Gastroesophageal sphincter (tissue), 4 donors: Measurements from ENCODE around the gene IFNGR2. TPM values are rescaled to one million over a fixed set of nuclear protein-coding genes. Genes with fewer than 3 reads are reported as not detected.
"Not testable (repeated sequence)": the region's sequence is repeated elsewhere in the genome, so short reads cannot be mapped to it uniquely, and the experiment has no call there.

Source experiments
- ATAC-seq: fragments of 150-250 bp; one replicate; pipeline ENCODE4 v1.9.1; 2016; ENCODE audit warnings: mild to moderate bottlenecking, moderate library complexity
- H3K27ac ChIP-seq, 4 donors: fragments of 200-600 bp; sonication (generic) in 3 of 4; 1 replicate in 3 of 4; 2 replicates in 1 of 4; pipeline ENCODE4 v1.5.1; 2016 to 2019
- H3K27me3 ChIP-seq: fragments of 200-600 bp; sonication (generic); one replicate; pipeline ENCODE4 v1.5.1; 2019
- H3K36me3 ChIP-seq, 2 donors: fragments of 200-600 bp; sonication (generic); one replicate each; pipeline ENCODE4 v1.5.1; 2019; ENCODE audit warnings: control low read depth in 1 of 2
- H3K4me1 ChIP-seq, 3 donors: fragments of 200-600 bp; sonication (generic); 1 replicate in 2 of 3; 2 replicates in 1 of 3; pipeline ENCODE4 v1.5.1; 2016 to 2019; ENCODE audit warnings: control low read depth in 2 of 3
- H3K4me3 ChIP-seq, 2 donors: fragments of 200-600 bp; sonication (generic); one replicate each; pipeline ENCODE4 v1.5.1; 2019; ENCODE audit warnings: mild to moderate bottlenecking in 1 of 2, moderate library complexity in 1 of 2
- H3K9me3 ChIP-seq, 3 donors: fragments of 200-600 bp; sonication (generic); one replicate each; pipeline ENCODE4 v1.5.1; 2017 to 2019; ENCODE audit warnings: control low read depth in 2 of 3
- EP300 ChIP-seq: sonication (generic); formaldehyde crosslinking; IDR thresholded peaks from one replicate; pipeline ENCODE4 v1.6.1; 2017; ENCODE audit warnings: antibody characterized with exemption, mild to moderate bottlenecking
- POLR2A ChIP-seq, 2 donors: fragments of 450-650 bp; IDR thresholded peaks; one replicate each; pipeline ENCODE4 v1.6.1; 2017; ENCODE audit warnings: antibody characterized with exemption in 2 of 2, mild to moderate bottlenecking in 2 of 2, moderate library complexity in 1 of 2
- POLR2AphosphoS5 ChIP-seq: sonication (generic); formaldehyde crosslinking; IDR thresholded peaks from one replicate; pipeline ENCODE4 v1.6.1; 2017; ENCODE audit warnings: antibody characterized with exemption
- WGBS, 2 donors: methylation state at CpG; one replicate each; pipeline ENCODE4 v1.1.5; 2018; ENCODE audit warnings: low coverage in 1 of 2; 5-methylcytosine and 5-hydroxymethylcytosine counted together
- total RNA-seq, 4 donors: library from RNA; depleted of rRNA; stranded (reverse); fragments of >200 nt; gene quantifications; one replicate each; pipeline ENCODE4 v1.1.0, GENCODE V29; 2016
- TF ChIP-seq, protein P1 (sequence below), 4 experiments: fragments of 200-600 bp in 2 of 4; fragments of 450-650 bp in 2 of 4; sonication (generic) in 1 of 4; IDR thresholded peaks; one replicate each; pipeline ENCODE4 v1.5.1; 2017 to 2019; ENCODE audit warnings: antibody characterized with exemption in 4 of 4, mild to moderate bottlenecking in 2 of 4, moderate library complexity in 2 of 4

The IFNGR2 gene
- total RNA-seq, 4 donors from 2014 or later, result 19.6 to 53.7 (median 41.1) TPM

GRCh38 chr21:33411949-33412430, 8.8 kb downstream of the IFNGR2 start:
- 73% methylated on average over 7 to 8 of the region's 8 CpGs for WGBS, 2 donors
- H3K27ac ChIP-seq, result peak overlapping the region in 1 of 4 donors; percentile 45
- ATAC-seq, result no peak
- H3K4me1 ChIP-seq, result peaks cover 0 to 61% (median 6%) of the 10 kb centered on the region in 3 donors
- no peak overlapping the region for H3K4me3 ChIP-seq
- peaks cover 0 to 45% of the 10 kb centered on the region in 2 donors for H3K36me3 ChIP-seq
- TF ChIP-seq EP300 (no peak), POLR2AphosphoS5 (no peak), POLR2A (IDR thresholded peaks at IDR 0.05) (no peak)
- TF ChIP-seq, protein P1, sequence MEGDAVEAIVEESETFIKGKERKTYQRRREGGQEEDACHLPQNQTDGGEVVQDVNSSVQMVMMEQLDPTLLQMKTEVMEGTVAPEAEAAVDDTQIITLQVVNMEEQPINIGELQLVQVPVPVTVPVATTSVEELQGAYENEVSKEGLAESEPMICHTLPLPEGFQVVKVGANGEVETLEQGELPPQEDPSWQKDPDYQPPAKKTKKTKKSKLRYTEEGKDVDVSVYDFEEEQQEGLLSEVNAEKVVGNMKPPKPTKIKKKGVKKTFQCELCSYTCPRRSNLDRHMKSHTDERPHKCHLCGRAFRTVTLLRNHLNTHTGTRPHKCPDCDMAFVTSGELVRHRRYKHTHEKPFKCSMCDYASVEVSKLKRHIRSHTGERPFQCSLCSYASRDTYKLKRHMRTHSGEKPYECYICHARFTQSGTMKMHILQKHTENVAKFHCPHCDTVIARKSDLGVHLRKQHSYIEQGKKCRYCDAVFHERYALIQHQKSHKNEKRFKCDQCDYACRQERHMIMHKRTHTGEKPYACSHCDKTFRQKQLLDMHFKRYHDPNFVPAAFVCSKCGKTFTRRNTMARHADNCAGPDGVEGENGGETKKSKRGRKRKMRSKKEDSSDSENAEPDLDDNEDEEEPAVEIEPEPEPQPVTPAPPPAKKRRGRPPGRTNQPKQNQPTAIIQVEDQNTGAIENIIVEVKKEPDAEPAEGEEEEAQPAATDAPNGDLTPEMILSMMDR (IDR thresholded peaks at IDR 0.05), result no peak
- no peaks in the 10 kb centered on the region for H3K9me3 ChIP-seq
- H3K27me3 ChIP-seq, result no peaks in the 10 kb centered on the region

GRCh38 chr21:33412439-33412831, 9.2 kb downstream of the IFNGR2 start:
- not testable (repeated sequence) for H3K27me3 ChIP-seq, H3K9me3 ChIP-seq, H3K27ac ChIP-seq, H3K4me3 ChIP-seq, ATAC-seq
- Histone ChIP-seq H3K36me3 (peaks cover 0 to 49% of the 10 kb centered on the region in 2 donors), H3K4me1 (peaks cover 0 to 57% (median 6%) of the 10 kb centered on the region in 3 donors)
- WGBS, 2 donors, result 85 to 94% methylated on average over 5 to 11 of the region's 12 CpGs

DNA sequence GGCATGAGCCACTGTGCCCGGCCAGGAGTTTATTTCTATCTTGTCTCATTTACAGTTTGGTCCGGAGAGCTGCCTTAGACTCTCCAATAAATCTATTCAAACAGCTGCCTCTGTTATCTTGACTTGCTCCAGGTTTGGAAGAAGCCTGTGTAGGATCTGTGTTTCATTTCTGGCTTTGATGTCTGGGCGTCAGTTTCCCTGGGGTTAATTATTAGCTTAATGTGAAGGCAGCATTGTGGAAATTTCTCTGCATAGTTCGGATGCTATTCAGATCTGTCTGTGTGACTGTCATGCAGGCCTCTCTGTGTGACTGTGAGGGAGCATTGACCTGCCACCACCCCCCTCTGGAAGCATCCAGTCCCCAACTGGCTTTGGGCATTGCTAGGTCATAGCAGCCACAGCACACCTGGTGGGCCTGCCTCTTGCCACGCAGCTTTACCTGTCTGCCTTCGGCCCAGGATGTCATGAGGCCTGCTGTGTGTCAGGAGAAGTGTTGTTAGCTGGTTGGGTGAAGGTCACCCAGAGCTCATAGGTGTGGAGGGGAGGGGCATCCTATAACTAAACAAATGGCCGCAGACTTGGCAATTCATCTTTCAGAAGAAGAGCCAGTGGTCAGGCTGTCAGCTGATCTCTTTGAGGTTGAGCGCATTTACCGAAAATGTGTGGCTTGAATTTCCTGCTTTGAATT, 9.8 kb downstream of the IFNGR2 start:
- TF ChIP-seq POLR2AphosphoS5, result no peak
- TF ChIP-seq, protein P1 (IDR thresholded peaks at IDR 0.05), result no peak
- no peak for TF ChIP-seq EP300
- no peak for TF ChIP-seq POLR2A (IDR thresholded peaks at IDR 0.05)
- H3K4me3 ChIP-seq, result no peak overlapping the region
- 45 to 70% methylated on average over 5 to 6 of the region's 9 CpGs for WGBS, 2 donors
- peaks cover 0 to 55% (median 7%) of the 10 kb centered on the region in 3 donors for H3K4me1 ChIP-seq
- H3K27ac ChIP-seq, result peak overlapping the region in 1 of 4 donors; percentile 31
- H3K9me3 ChIP-seq, result no peaks in the 10 kb centered on the region
- no peak for ATAC-seq
- peaks cover 0 to 55% of the 10 kb centered on the region in 2 donors for H3K36me3 ChIP-seq
- no peaks in the 10 kb centered on the region for H3K27me3 ChIP-seq

DNA sequence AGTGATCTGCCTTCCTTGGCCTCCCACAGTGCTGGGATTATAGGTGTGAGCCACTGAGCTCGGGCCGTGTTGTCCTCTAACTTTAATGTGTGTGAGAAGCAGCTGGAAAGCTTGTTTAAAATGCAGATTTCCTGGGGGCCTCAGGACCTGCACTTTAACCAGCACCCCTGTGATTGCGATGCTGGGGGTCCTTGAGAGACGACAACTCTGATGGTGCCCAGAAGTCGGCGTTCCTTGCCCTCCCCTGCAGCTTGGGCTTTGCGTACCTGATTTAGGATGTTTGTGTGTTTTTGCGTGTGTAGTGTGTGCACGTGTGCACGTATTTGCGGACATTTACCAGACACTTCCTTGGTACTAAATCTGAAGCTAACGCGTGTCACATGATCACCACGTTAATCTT, 10.9 kb downstream of the IFNGR2 start:
- ATAC-seq, result no peak
- TF ChIP-seq EP300 (no peak), POLR2AphosphoS5 (no peak), POLR2A (IDR thresholded peaks at IDR 0.05) (no peak)
- TF ChIP-seq, protein P1 (IDR thresholded peaks at IDR 0.05), result no peak
- WGBS, 2 donors, result 78 to 84% methylated on average over 8 to 12 of the region's 14 CpGs
- Histone ChIP-seq H3K36me3 (peaks cover 0 to 63% of the 10 kb centered on the region in 2 donors), H3K27ac (no peak overlapping the region), H3K27me3 (no peaks in the 10 kb centered on the region), H3K4me1 (peaks cover 0 to 57% (median 11%) of the 10 kb centered on the region in 3 donors), H3K4me3 (no peak overlapping the region), H3K9me3 (no peaks in the 10 kb centered on the region)

GRCh38 chr21:33414926-33415325, 11.7 kb downstream of the IFNGR2 start:
- peaks cover 0 to 68% of the 10 kb centered on the region in 2 donors for H3K36me3 ChIP-seq
- no peak for ATAC-seq
- 96 to 98% methylated on average over 5 of the region's 11 CpGs for WGBS, 2 donors
- H3K4me3 ChIP-seq, result no peak overlapping the region
- H3K9me3 ChIP-seq, result no peaks in the 10 kb centered on the region
- no peak overlapping the region for H3K27ac ChIP-seq
- no peaks in the 10 kb centered on the region for H3K27me3 ChIP-seq
- H3K4me1 ChIP-seq, result peaks cover 0 to 59% (median 13%) of the 10 kb centered on the region in 3 donors
- TF ChIP-seq, protein P1 (IDR thresholded peaks at IDR 0.05), result no peak
- TF ChIP-seq EP300 (no peak), POLR2AphosphoS5 (no peak), POLR2A (IDR thresholded peaks at IDR 0.05) (no peak)
